ENCODE measurements around the gene NFIC.

Gene NFIC

GRCh38 chr19:3408996-3409345 lies 42.6 kb downstream of the NFIC start:
- no peak for ATAC-seq (ENCODE audit: insufficient read depth, low read depth)

GRCh38 chr19:3409346-3410064 lies 43.1 kb downstream of the NFIC start:
- ATAC-seq (ENCODE audit: insufficient read depth, low read depth) (no peak), DNase-seq (no peak)
- TF ChIP-seq CTCF (IDR thresholded peaks at IDR 0.05; ENCODE audit: borderline replicate concordance, extremely low read depth, low read length, poor library complexity, severe bottlenecking), result no peak
- no peak for TF ChIP-seq EZH2 (IDR thresholded peaks at IDR 0.05; ENCODE audit: borderline replicate concordance, low read depth, low read length, severe bottlenecking)
- Histone ChIP-seq H3K4me2 (ENCODE audit: insufficient read depth, low read length) (no peak overlapping the region), H3K4me3 (ENCODE audit: low read depth in 1 of 2, low read length in 2 of 2) (no peak overlapping the region), H3K79me2 (ENCODE audit: insufficient read depth, low read length) (peaks cover 35% of the 10 kb centered on the region), H2AFZ (ENCODE audit: low read depth, low read length) (no peak overlapping the region), H3K9me3 (ENCODE audit: insufficient read depth, low read length, severe bottlenecking) (no peaks in the 10 kb centered on the region), H3K27ac (ENCODE audit: low read length) (no peak overlapping the region), H3K36me3 (ENCODE audit: insufficient read depth, low read length) (peaks cover 23% of the 10 kb centered on the region), H3K27me3 (ENCODE audit: insufficient read depth, low read length, poor library complexity) (no peaks in the 10 kb centered on the region), H3K4me1 (ENCODE audit: insufficient read depth, low read length) (no peaks in the 10 kb centered on the region), H3K9ac (ENCODE audit: low read depth, low read length) (no peak overlapping the region), H4K20me1 (ENCODE audit: insufficient read depth, low read length) (peaks cover 15% of the 10 kb centered on the region)

More at GRCh38 chr19:3408996-3409345, 42.6 kb downstream of the NFIC start:
- no peak for TF ChIP-seq CTCF (IDR thresholded peaks at IDR 0.05; ENCODE audit: borderline replicate concordance, extremely low read depth, low read length, poor library complexity, severe bottlenecking)
- no peak for TF ChIP-seq EZH2 (IDR thresholded peaks at IDR 0.05; ENCODE audit: borderline replicate concordance, low read depth, low read length, severe bottlenecking)
- Histone ChIP-seq H3K27me3 (ENCODE audit: insufficient read depth, low read length, poor library complexity) (no peaks in the 10 kb centered on the region), H3K9ac (ENCODE audit: low read depth, low read length) (no peak overlapping the region), H3K4me1 (ENCODE audit: insufficient read depth, low read length) (no peaks in the 10 kb centered on the region), H3K27ac (ENCODE audit: low read length) (no peak overlapping the region), H3K79me2 (ENCODE audit: insufficient read depth, low read length) (peaks cover 36% of the 10 kb centered on the region), H3K9me3 (ENCODE audit: insufficient read depth, low read length, severe bottlenecking) (no peaks in the 10 kb centered on the region), H4K20me1 (ENCODE audit: insufficient read depth, low read length) (peaks cover 15% of the 10 kb centered on the region), H3K4me3 (ENCODE audit: low read depth in 1 of 2, low read length in 2 of 2) (no peak overlapping the region), H3K36me3 (ENCODE audit: insufficient read depth, low read length) (peaks cover 23% of the 10 kb centered on the region), H2AFZ (ENCODE audit: low read depth, low read length) (no peak overlapping the region), H3K4me2 (ENCODE audit: insufficient read depth, low read length) (no peak overlapping the region)
- no peak for DNase-seq

- TF ChIP-seq CTCF (IDR thresholded peaks at IDR 0.05; ENCODE audit: borderline replicate concordance, extremely low read depth, low read length, poor library complexity, severe bottlenecking), result no peak
- TF ChIP-seq EZH2 (IDR thresholded peaks at IDR 0.05; ENCODE audit: borderline replicate concordance, low read depth, low read length, severe bottlenecking), result no peak
- DNase-seq (no peak), ATAC-seq (ENCODE audit: insufficient read depth, low read depth) (no peak)
- peaks cover 20% of the 10 kb centered on the region for H3K36me3 ChIP-seq (ENCODE audit: insufficient read depth, low read length)
- no peak overlapping the region for H3K4me3 ChIP-seq (ENCODE audit: low read depth in 1 of 2, low read length in 2 of 2)
- peaks cover 20% of the 10 kb centered on the region for H4K20me1 ChIP-seq (ENCODE audit: insufficient read depth, low read length)
- no peak overlapping the region for H3K9ac ChIP-seq (ENCODE audit: low read depth, low read length)
- no peak overlapping the region for H3K27ac ChIP-seq (ENCODE audit: low read length)
- H3K4me1 ChIP-seq (ENCODE audit: insufficient read depth, low read length), result no peaks in the 10 kb centered on the region
- no peaks in the 10 kb centered on the region for H3K9me3 ChIP-seq (ENCODE audit: insufficient read depth, low read length, severe bottlenecking)
- H2AFZ ChIP-seq (ENCODE audit: low read depth, low read length), result no peak overlapping the region
- H3K79me2 ChIP-seq (ENCODE audit: insufficient read depth, low read length), result peaks cover 25% of the 10 kb centered on the region
- H3K27me3 ChIP-seq (ENCODE audit: insufficient read depth, low read length, poor library complexity), result no peaks in the 10 kb centered on the region
- H3K4me2 ChIP-seq (ENCODE audit: insufficient read depth, low read length), result no peak overlapping the region
Measured at GRCh38 chr19:3411636-3412035, 45.3 kb downstream of the NFIC start.

All from DND-41 (cell line).